AG09309 (cell line): ENCODE measurements around the gene TMEM117.

Source experiments
- DNase-seq: peaks from one replicate; pipeline ENCODE4 v3.0.0-alpha.2; 2010; ENCODE audit warnings: low read depth
- H3K4me3 ChIP-seq: 2 replicates; pipeline ENCODE4 v1.5.1; 2011; ENCODE audit warnings: mild to moderate bottlenecking, low read depth, low read length, moderate library complexity; ENCODE audit not compliant: control insufficient read depth
- TF ChIP-seq, protein P1 (sequence below): IDR thresholded peaks from 2 replicates; pipeline ENCODE4 v1.5.1; 2011; ENCODE audit warnings: mild to moderate bottlenecking, low read depth, low read length, inconsistent platforms; ENCODE audit not compliant: insufficient read depth, control insufficient read depth; ENCODE audit errors: missing control alignments

The TMEM117 gene

DNA sequence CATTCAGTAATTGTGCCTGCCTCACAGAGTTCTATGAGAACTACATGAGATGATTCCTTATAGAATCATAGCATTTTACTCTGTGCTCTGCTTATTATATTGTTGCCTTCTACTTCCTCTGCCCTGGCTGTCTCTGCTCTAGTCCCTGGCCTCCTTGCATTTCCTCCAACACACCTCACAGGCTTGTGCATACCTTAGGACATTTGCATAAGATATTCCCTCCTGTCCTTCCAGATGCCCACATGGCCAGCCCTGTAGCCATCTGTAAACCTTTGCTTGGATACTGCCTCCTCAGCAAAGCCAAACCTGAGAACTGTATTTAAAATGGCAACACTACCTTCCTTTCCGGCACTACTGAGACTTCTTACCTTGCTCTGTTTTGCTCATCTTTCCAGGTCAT is 586.7 kb downstream of the TMEM117 start:
- no peak for DNase-seq
- TF ChIP-seq, protein P1, sequence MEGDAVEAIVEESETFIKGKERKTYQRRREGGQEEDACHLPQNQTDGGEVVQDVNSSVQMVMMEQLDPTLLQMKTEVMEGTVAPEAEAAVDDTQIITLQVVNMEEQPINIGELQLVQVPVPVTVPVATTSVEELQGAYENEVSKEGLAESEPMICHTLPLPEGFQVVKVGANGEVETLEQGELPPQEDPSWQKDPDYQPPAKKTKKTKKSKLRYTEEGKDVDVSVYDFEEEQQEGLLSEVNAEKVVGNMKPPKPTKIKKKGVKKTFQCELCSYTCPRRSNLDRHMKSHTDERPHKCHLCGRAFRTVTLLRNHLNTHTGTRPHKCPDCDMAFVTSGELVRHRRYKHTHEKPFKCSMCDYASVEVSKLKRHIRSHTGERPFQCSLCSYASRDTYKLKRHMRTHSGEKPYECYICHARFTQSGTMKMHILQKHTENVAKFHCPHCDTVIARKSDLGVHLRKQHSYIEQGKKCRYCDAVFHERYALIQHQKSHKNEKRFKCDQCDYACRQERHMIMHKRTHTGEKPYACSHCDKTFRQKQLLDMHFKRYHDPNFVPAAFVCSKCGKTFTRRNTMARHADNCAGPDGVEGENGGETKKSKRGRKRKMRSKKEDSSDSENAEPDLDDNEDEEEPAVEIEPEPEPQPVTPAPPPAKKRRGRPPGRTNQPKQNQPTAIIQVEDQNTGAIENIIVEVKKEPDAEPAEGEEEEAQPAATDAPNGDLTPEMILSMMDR, result no peak
- no peak overlapping the region for H3K4me3 ChIP-seq

GRCh38 chr12:44428825-44429224 is 592.9 kb downstream of the TMEM117 start:
- no peak for DNase-seq
- no peak overlapping the region for H3K4me3 ChIP-seq
- TF ChIP-seq, protein P1, result no peak

- TF ChIP-seq, protein P1, result no peak
- H3K4me3 ChIP-seq, result no peak overlapping the region
- DNase-seq, result no peak
Observed at GRCh38 chr12:44431647-44432343, 595.9 kb downstream of the TMEM117 start.

- DNase-seq, result no peak
- TF ChIP-seq, protein P1, result no peak
- H3K4me3 ChIP-seq, result no peak overlapping the region
Observed at GRCh38 chr12:44433659-44434058, 597.8 kb downstream of the TMEM117 start.

- DNase-seq, result no peak
- TF ChIP-seq, protein P1, result no peak
- no peak overlapping the region for H3K4me3 ChIP-seq
Observed at GRCh38 chr12:44436756-44437155, 600.9 kb downstream of the TMEM117 start.
